Femur (tissue), 1 donor: ENCODE measurements around the gene KIAA0513.
"Not testable (repeated sequence)": the region's sequence is repeated elsewhere in the genome, so short reads cannot be mapped to it uniquely, and the experiment has no call there.

Experiments used
- DNase-seq: peaks from one replicate; pipeline ENCODE4 v3.0.0-alpha.2; 2017

The KIAA0513 gene

DNA sequence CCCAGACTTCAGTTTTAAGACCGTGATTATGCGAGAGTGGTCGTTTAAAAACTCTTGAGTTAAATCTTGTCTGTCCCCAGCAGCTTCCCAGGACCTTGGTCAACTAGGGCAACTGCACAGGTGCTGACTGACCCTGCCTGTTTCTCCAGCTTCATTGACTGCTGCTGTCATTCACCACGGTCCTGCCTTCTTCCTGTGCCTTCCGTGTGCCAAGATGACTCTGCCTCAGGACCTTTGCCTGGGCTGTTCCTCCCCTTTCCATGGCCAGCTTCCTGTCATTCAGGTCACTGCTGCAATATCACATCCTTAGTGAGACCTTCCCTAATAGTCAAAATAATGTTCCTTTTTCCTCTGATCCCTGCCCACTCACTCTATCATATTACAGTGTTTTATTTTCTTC is 3.9 kb downstream of the KIAA0513 start:
- no peak for DNase-seq

DNA sequence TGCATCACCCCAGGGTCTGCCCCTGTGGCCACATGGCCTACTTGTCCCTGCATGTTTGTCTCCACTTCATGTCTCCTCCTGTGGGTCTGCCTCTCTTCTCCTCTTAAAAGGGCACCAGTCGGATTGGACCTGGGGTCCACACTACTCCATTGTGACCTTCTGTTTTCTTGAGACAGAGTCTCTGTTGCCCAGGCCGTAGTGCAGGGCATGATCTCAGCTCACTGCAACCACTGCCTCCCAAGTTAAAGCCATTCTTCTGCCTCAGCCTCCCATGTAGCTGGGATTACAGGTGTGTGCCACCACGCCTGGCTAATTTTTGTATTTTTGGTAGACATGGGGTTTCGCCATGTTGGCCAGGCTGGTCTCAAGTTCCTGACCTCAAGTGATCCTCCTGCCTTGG is 4.6 kb downstream of the KIAA0513 start:
- not testable (repeated sequence) for DNase-seq

DNA sequence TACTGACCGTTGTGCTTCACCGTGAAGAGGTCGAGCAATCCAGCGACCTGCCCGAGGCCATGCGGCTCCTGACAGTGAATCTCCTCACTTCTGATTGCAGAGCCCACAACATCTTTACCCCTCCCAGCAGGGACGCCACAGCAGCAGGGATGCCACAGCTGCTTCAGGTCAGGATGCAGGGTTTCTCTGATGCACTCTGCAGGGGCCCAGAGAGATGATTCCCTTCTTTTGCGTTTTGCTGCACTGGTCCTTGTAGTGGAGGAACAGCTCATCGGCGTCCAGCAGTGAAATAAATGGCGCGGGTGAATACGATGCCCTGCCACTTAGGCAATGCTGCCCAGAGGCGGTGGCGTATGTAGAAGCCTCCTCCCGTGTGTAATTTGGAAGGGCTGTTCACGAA is 5.6 kb downstream of the KIAA0513 start:
- DNase-seq = no peak

DNA sequence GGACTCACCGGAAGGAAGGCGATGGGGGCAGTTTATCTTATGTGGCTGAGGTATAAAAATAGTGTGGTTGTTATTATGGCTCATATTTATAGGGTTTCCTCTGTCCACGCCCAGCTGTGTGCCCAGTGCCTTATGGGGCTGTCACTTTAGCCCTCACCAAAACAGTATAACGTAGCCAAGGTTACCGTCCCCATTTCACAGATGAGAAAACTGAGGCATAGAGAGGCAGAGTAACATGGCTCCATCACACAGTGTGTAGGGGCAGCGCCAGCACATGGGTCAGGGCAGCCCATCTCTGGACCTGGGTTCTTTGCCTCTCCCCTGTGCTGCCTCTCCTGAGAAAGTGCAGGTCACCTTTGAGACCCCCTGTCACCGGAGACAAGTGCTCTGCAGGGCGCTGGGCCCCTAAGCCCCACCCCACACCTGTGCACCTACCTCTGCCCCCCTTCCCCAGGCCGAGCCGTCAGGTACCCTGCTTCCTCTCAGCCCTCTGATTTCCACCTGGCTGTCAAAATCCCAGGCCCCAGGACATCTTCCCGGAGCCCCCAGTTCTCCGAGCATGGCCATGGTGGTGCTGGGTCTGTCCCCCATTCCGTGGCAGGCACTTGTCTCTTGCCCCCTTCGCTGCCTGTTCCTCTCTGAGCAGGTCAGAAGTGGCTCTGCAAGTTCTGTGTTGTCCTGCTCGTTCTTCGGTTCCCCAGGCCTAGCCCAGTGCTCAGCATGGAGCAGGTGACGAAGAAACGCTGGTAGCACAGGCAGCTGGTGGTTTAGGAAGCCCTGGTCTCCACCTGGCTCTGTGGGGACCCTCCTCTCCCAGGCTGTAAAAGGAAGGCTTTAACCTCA is 7.2 kb downstream of the KIAA0513 start:
- no peak for DNase-seq

DNA sequence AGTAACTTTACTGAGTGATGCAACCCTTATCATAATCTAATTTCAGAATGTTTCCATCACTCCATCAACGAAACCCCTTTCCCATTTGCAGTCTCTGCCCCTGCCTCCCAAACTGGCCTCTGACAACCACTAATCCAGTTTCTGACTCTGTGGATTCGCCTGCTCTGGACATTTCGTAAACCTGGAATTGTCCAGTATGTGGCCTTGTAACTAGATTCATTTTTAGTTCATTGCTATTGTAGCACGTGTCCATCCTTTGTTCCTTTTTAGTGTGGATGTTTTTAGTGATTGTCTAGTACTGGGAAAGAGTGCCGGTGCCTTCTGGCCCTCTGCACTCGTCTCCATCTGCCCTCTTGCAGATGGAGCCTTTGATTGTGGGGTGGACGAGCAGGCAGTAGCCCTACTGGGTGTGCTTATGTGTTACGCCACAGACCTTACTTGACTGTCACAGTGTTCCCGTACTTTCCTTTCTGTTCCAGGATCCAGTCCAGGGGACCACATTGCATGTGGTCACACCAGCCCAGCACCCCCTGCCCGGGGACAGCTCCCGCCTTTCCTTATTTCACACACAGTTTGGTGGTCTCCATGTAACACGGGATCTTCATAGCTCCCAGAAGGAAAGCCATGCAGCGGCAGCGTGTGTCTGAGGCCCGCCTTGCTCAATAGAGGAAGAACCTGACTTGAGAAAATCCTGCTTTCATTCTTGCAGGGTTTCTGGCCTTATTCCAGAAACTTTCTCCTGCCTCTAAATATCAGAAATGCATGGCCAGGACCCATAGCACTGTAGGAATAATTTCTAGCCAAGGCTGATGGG is 8.8 kb downstream of the KIAA0513 start:
- no peak for DNase-seq

DNA sequence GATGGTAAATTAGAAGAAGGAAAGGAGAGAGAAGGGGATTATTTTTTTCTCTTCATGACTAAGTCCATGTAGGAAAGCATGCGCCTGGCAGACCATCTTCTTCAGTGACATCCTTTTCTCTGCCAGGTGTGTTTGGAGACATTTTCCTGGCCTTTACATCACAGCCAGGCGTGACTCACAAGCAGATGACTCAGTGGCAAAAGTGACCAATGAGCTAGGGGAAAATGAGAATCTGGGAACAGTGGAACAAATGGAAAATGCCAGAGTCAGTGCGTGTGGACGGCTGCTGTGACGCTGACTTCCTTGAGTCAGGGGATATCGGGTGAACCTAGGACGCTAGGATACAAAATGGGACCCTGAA is 9.4 kb downstream of the KIAA0513 start:
- DNase-seq = peak; percentile 56

DNA sequence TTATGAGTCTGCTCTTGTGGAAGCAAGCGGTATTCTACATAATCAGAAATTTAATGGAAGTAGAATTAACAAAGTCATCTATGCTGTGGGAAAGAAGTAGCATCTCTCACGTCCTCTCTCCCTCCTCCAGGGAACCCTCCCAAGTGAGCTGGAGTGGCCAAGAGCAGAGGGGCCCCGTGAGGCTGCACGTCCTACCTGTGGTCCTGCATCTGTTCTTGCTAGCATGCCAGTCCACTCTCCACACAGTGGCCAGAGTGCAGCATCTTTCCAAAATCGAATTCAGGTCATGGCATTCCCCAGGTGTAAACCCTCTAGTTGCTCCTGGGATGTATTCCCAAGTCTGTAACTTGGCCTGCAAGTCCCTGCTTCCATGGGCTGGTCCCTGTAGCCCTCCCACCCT is 10.1 kb downstream of the KIAA0513 start:
- no peak for DNase-seq

DNA sequence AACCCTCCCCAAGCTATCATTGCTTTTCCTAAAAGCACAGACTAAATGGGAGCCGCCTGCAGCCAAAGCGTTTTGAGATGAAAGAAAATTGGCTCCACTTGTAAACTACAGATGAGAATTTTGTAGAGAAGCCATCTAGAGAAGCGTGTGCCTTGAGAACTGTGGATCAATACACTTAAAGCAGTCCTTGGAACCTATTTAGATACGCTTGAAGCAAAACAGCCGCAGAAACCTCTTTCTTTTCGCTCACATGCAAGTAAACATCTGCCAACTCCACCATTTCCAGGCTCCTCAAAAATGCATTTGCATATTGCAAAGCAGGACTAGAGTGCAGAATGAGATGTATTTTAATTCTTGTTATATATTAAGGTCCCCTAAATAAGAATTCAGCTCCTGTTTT is 13.1 kb downstream of the KIAA0513 start:
- no peak for DNase-seq

DNA sequence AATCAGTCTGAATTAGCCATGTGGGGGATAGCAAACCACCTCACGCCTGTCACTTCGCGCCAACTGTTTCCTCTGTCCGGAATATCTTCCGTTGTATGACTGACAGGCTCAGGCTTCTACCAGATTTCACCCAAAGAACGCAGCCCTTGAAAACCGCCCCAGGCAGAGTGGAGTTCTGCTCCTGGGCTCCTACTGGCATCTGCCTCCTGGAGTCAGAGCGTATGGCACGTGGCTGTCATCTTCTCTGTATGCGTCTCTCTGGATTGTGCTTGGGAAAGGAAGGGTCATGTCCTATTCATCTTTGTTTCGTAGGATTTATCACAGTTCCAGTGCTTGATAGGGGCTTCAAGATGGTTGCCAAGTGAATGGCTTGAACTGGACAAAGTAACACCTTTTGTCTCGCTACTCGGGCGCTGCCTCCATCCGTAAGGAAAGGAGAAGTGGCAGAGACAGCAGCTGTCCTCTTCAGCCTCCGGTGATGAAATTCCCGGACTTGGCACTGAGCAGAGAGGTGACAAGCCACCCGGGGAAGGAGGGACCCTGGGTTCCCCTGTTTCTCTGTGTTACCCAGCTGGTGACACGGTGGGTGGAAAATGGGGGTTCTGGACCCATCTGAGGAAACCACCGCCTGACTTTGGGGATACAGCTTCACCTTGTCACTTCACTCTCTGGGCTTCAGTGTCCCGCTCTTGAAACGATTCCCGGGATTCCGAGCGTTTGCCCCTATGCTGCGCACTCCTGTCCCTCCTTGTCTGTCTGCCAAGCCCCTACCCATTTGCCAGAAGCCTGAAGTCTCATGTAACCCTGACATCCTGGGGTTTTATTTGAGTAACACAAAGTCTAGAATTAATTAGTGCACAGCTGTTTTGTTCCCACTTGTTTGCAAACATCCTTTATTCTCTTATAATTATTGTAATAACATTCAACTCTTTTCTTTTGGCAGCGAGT is 13.9 kb downstream of the KIAA0513 start:
- no peak for DNase-seq

DNA sequence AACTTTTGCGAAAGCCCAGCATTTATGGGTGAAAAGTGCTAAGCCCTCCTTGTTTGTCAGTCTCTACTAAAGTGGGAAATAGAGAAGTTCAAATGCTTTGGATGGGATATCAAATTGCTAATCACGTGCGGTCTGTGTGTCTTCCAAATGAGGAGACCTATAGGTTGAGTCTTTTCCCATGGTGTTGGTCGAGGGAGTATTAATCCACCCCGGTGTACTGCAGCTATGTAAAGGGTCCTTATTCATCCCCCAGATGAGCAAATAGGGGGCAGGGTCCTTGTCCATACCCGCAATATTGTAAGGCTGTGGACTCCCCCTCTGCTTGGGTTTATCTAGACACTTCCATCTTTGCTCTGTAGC is 14.6 kb downstream of the KIAA0513 start:
- DNase-seq = no peak

DNA sequence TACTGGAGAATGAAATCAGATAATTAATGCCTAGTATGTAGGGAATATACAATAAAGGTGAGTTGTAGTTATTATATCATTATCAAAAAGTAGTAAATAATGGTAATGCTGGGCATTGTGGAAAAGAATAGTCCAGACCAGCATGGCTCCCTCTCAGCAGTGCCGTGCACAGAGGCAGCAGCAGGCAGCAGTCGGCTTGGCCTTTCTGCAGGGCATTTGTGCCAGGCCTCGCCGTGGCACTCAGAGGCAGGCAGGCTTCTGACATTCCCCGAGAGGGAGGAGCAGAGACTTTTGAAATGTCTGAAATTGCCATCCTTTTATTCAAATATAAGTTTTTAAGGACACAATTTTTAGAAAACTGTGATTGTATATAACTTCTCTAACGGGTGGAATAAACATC is 15.0 kb downstream of the KIAA0513 start:
- no peak for DNase-seq

DNA sequence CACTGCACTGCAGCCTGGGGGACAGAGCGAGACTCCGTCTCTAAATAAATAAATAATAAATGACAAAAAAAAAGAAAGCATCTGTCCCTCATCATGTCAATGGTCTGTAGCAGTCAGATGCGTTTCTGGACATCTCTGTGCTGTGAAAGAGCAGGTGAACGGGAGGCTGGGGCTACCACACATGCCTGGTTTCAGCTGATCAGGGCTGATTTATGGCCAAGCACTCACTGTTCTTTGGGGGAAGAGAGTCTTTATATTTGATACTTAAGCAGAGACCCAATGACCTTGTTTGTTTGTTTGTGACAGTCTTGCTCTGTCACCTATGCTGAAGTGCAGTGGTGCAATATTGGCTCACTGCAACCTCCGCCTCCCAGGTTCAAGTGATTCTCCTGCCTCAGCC is 17.5 kb downstream of the KIAA0513 start:
- no peak for DNase-seq

DNA sequence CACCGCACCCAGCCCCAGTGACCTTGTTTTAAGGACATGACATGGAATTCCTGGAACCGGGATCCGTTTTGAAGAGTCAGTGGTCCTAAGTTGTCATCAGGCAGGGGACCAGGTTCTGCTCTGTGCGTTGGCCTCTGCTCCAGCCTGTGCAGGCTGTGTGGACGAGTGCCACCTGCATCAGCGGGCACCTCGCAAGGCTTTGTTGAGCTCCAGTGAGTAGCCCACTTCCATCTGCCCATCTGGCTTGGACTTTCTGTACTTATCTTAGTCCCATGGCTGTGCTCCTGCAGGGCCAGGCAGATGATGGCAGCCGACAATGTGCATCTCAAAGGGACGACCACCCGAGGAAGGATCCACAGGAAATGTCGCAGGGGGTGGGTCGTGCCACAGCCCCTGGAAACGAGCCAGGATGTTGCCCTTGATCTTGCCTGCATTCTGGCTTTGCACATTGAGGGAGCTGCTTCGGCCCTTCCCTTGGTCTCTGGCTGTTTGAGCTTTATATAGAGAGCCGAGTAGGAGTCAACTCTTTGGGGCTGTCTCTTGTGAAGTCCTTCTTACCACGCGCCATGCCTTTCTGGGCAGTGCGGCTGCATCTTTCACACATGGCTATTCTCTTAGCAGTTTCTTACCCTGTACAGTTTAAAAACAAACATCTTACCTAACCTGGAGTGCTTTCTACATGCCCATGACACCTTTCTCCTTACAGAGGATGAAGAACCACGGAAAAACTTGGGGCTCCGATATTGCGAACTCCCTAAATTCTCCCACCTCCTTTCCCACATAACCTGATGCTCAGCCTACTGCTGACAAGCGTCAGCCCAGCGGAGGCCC is 18.3 kb downstream of the KIAA0513 start:
- no peak for DNase-seq

DNA sequence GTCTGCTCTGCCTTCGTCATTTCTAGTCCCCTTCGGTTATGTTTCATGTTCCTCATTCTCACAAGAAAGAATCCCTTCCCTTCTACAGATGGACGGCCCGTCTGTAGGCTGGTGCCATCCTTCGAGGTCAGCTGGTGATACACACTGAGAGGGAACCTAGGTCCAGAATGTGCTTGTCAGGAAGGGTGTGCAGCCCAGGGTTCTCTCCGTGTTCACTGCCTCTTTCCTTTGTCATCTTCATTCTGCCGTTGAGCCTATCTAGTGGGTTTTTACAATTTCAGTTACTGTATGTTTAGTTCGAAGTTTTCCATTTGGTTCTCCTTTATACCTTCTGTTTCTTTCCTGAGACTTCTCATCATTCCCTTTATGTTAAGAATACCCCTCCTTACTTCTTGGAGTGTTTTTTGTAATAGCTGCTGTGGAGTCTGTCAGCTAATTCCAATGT is 18.9 kb downstream of the KIAA0513 start:
- DNase-seq = no peak

DNA sequence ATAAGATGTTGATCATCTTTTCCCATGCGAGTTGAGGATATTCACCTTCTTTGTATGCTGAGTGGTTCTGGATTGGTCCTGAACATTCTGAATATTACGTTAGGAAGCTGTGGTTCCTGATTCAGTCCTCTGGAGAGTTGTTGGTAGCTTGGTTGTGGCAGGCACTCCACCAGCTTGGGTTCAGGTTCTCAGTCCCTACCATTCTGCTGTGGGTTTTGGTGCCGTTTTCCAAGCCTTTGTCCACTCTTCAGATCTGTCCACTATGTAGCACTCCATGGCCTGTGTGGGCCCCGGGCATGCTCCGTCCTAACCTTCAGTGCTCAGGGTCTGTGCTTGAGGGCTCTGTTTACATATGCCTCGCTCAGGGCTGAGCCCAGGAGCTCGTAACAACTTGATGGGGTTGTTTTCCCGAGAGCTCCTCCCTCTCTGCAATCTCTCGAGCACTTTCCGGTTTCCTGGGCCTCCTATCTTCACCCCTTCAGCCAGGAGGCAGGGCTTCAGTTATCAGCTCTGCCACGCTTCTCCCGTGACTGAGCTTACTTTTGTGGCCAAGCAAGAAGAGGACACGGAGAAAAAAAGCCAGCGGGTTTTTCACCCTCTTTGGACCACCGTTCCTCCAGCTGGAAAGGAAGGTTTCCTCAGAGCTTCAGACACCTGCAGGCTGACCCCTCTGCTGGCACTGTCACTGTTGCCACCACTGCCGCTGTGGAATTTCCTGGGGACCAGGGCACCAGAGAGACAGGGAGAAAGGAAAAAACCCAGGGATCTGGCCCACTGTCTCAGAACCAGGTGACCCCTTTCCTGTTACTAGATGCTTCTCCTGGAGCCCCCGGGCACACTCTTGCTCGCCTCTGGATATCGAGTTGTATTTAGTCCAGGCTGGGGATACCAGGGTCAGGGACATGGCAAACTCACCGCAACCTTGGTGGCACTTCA is 19.6 kb downstream of the KIAA0513 start:
- no peak for DNase-seq

DNA sequence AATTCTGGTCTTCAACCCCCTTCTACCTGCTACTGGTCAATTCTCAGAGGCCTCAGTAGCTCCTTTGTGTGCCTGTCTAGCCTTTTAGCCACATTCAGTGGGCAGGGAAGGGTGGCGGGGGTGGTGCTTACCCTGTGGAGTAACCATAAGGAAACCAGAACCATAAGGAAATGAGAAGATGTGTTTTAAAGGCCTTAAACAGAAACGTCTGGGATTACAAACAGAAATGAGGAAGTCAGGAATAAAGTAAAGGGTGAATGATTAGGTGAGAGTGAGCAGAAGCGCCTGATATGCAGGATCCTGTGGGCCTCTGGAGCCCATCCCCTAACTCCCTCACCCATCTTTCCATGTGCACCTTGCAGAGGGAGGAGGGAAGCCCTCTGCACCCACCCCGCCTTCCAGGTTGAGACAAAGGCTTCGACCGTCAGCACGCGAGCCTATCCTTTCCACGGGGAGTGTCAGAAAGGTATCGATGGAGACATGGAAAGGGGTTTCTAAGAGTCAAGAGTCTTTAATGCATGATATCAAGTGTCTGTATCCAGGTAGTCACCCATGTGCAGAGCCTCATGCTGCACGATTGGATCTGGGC is 20.4 kb downstream of the KIAA0513 start:
- no peak for DNase-seq

DNA sequence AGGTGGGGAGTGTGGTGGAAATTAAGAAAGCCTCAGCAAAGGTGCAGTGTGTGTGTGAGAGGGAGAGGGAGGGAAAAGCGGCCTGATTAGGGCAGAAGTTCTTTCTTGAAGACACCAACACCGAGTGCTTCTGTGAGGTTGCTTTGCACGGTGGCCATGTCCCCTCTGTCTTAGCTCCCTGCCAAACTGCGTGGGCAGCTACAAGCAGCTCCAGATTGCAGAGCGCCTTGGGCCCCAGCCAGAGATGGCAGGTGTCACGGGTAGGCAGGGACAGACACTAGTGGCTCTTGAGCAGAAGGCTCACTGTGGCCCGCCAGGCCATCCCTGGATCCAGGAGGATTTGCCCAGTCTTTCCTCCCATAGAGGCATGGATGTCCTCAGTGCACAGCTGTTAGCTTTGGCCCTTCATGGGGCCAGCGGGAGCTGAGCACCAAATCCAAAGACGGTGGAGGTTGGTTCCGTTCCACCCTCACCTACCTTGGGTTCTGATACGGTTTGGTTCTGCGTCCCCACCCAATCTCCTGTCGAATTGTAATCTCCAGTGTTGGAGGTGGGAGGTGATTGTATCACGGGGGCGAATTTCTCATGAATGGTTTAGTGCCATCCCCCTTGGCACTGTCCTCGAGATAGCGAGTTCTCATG is 21.4 kb downstream of the KIAA0513 start:
- DNase-seq = no peak

DNA sequence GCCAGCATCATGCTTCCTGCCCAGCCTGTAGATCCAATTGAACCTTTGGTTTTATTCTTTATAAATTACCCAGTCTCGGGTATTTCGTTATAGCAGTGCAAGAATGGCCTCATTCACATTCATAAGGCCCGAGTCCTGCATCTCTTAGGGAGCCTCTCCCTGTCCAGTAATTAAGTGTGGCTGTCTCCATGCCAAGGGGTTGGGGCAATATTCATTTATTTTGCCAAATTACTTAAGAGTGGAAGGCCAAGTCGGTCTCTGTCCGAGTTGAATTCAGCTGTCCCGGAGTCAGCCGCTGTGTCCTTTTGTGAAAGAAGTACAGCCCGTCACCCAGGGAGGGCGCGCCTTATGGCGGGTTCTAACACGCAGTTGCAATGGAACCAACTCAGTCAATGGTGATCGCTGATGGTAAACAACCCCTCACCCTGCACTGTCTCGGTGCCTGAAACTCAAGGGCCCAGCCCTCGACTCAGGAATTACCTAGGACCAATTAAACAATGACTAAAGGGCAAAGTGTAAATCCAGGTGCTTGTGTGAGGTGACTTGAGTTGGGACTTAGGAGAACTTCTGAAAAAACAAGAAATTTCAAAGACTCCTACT is 22.2 kb downstream of the KIAA0513 start:
- DNase-seq = no peak

DNA sequence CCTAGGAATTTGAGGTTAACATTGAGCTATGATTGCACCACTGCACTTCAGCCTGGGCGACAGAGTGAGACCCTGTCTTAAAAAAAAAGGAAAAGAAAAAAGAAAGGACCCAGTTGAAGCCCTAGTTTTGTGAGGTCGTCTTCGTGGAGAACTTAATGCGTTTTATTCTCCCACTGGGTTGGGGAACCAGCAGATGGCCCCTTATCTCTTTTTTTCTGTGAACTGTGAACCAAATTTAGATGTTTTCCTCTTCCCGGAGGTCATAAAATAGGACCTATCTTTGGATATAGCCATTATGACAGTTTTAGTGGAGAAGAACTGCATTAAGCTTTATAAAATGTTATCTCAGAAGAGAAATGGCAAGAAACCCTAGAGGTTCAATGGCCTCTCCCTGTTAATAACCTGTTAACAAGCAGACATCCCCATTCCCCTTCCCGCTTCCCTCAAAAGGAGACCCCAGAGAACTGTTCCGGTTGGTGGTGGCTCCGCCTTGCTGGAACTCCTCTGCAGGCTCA is 23.5 kb downstream of the KIAA0513 start:
- DNase-seq = no peak
